Heart right ventricle (tissue), 16 donors: ENCODE measurements around the gene ZNF646. TPM values are rescaled to one million over a fixed set of nuclear protein-coding genes. Genes with fewer than 3 reads are reported as not detected.

Experiments used
- ATAC-seq, 8 donors: fragments of 200-7000 bp; cut with Tn5 transposase; one replicate each; pipeline ENCODE4 v1.9.1; 2020; ENCODE audit warnings: mild to moderate bottlenecking in 8 of 8, moderate library complexity in 8 of 8, moderate number of reproducible peaks in 1 of 8
- DNase-seq, 2 donors: peaks; one replicate each; pipeline ENCODE4 v3.0.0-alpha.2; 2020
- H3K27ac ChIP-seq, 10 donors: fragments of 200-600 bp; sonication (generic) in 2 of 10; one replicate each; pipeline versions ENCODE4 v1.5.0 to v1.8.0; 2020 to 2022; ENCODE audit warnings: mild to moderate bottlenecking in 3 of 10
- H3K27me3 ChIP-seq, 7 donors: fragments of 200-600 bp; one replicate each; pipeline ENCODE4 v1.8.0; 2021 to 2022; ENCODE audit warnings: mild to moderate bottlenecking in 2 of 7
- H3K36me3 ChIP-seq, 9 donors: fragments of 200-600 bp; sonication (generic) in 1 of 9; one replicate each; pipeline versions ENCODE4 v1.5.0 to v1.8.0; 2020 to 2022; ENCODE audit warnings: mild to moderate bottlenecking in 2 of 9
- H3K4me1 ChIP-seq, 9 donors: fragments of 200-600 bp; sonication (generic) in 1 of 9; one replicate each; pipeline versions ENCODE4 v1.5.0 to v1.8.0; 2020 to 2022; ENCODE audit warnings: mild to moderate bottlenecking in 4 of 9
- H3K4me3 ChIP-seq, 10 donors: fragments of 200-600 bp; sonication (generic) in 2 of 10; one replicate each; pipeline versions ENCODE4 v1.5.0 to v1.8.0; 2020 to 2022; ENCODE audit warnings: mild to moderate bottlenecking in 7 of 10, moderate library complexity in 2 of 10
- H3K9me3 ChIP-seq, 11 donors: fragments of 200-600 bp in 10 of 11; sonication (generic) in 2 of 11; one replicate each; pipeline versions ENCODE4 v1.5.0 to v1.8.0; 2013 to 2022; ENCODE audit warnings: mild to moderate bottlenecking in 2 of 11, control low read depth in 1 of 11, moderate library complexity in 1 of 11
- WGBS, 2 donors: extraction: QIAGEN DNeasy Blood & Tissue Kit; methylation state at CpG; one replicate each; pipeline ENCODE4 v1.1.7; 2013; ENCODE audit warnings: inconsistent platforms in 1 of 2; 5-methylcytosine and 5-hydroxymethylcytosine counted together
- intact Hi-C, 10 donors: fragments of 100-400 bp; cut with DNase I; formaldehyde crosslinking; loops; one replicate each; pipeline versions ENCODE4 v1.11.1 to v1.14.2; 2022
- long read RNA-seq, 3 donors: library from polyadenylated mRNA; unstranded; transcript quantifications; one replicate each; pipeline ENCODE4 v2.0.0, GENCODE V29; 2020 to 2021
- polyA plus RNA-seq, 2 donors: library from polyadenylated mRNA; stranded (reverse); fragments of 200-250 nt; gene quantifications; one replicate each; pipeline ENCODE4 v1.2.3, GENCODE V29; 2013
- total RNA-seq, 10 donors: library from RNA; stranded (reverse); fragmentation: NEBNext Ultra II Directional in 3 of 10; extraction: Animal tissue kit (Norgen Biotek cat#: 25700) in 3 of 10; gene quantifications; one replicate each; pipeline versions ENCODE4 v1.2.1 to v1.2.4, GENCODE V29; 2021 to 2023
- TF ChIP-seq, protein P1 (sequence below), 9 donors: fragments of 200-600 bp; sonication (generic) in 2 of 9; IDR thresholded peaks; one replicate each; pipeline versions ENCODE4 v1.5.0 to v1.8.0; 2021 to 2022; ENCODE audit warnings: antibody characterized with exemption in 9 of 9, mild to moderate bottlenecking in 5 of 9, moderate library complexity in 1 of 9
- donor health status: Arrhythmogenic right ventricular cardiomyopathy.
- donor health status: ischemic (EF 13 %, LVEDD 7.1; RV severe dilation, severe dysfunction).
- donor health status: healthy with polysubstance abuse.
- donor health status: DM: no; HTN: yes; CAD: no.
- donor health status: DM: no; HTN: no; CAD: no.
- donor health status: ischemic (EF 25% LVEDD 6.9; RV normal size, moderate dysfunction).
- donor health status: ischemic (EF 25% LVEDD 5.7; RV mildly dilated, moderate dysfunction).
- donor health status: healthy.
- donor health status: DM: yes; HTN: yes; CAD: no.
- donor health status: Ischemic cardiomyopathy.
- donor health status: ischemic (EF 35%, LVEDD 5.7; RV mildly dilated, moderate dysfunction).
- donor health status: nonischemic (EF 11% LVEDD 7.7; RV severe dilation, severe dysfunction).
- donor health status: DM: yes; HTN: yes; CAD: no.
- donor health status: PGD.
- donor health status: ischemic (EF 29% LVEDD 5.4; RV normal size, mild dysfunction).
- donor health status: nonischemic (EF 23%, LVEDD 6.1; RV moderate dilation, normal function).

Gene ZNF646, protein sequence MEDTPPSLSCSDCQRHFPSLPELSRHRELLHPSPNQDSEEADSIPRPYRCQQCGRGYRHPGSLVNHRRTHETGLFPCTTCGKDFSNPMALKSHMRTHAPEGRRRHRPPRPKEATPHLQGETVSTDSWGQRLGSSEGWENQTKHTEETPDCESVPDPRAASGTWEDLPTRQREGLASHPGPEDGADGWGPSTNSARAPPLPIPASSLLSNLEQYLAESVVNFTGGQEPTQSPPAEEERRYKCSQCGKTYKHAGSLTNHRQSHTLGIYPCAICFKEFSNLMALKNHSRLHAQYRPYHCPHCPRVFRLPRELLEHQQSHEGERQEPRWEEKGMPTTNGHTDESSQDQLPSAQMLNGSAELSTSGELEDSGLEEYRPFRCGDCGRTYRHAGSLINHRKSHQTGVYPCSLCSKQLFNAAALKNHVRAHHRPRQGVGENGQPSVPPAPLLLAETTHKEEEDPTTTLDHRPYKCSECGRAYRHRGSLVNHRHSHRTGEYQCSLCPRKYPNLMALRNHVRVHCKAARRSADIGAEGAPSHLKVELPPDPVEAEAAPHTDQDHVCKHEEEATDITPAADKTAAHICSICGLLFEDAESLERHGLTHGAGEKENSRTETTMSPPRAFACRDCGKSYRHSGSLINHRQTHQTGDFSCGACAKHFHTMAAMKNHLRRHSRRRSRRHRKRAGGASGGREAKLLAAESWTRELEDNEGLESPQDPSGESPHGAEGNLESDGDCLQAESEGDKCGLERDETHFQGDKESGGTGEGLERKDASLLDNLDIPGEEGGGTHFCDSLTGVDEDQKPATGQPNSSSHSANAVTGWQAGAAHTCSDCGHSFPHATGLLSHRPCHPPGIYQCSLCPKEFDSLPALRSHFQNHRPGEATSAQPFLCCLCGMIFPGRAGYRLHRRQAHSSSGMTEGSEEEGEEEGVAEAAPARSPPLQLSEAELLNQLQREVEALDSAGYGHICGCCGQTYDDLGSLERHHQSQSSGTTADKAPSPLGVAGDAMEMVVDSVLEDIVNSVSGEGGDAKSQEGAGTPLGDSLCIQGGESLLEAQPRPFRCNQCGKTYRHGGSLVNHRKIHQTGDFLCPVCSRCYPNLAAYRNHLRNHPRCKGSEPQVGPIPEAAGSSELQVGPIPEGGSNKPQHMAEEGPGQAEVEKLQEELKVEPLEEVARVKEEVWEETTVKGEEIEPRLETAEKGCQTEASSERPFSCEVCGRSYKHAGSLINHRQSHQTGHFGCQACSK (N-terminal part only)
- 10 to 100 TPM in 3 of 10 donors, 1 to 10 TPM in 7; 7.5 to 12.0 (median 8.7) TPM for total RNA-seq
- 1 to 10 TPM; 2.7 to 7.6 TPM for polyA plus RNA-seq
- long read RNA-seq, donor 1, full-length matches to known transcripts, result 3 of 4 reads
- long read RNA-seq, donor 1, partial matches to known transcripts, result 1 of 4 reads
- long read RNA-seq, donor 1, other reads (novel, unspliced or antisense), result 0 of 4 reads
- long read RNA-seq, donor 2, full-length matches to known transcripts, result 3 of 6 reads
- long read RNA-seq, donor 2, partial matches to known transcripts, result 2 of 6 reads
- long read RNA-seq, donor 2, other reads (novel, unspliced or antisense), result 1 of 6 reads
- long read RNA-seq, donor 3, full-length matches to known transcripts, result 1 of 5 reads
- long read RNA-seq, donor 3, partial matches to known transcripts, result 3 of 5 reads
- long read RNA-seq, donor 3, other reads (novel, unspliced or antisense), result 1 of 5 reads

DNA sequence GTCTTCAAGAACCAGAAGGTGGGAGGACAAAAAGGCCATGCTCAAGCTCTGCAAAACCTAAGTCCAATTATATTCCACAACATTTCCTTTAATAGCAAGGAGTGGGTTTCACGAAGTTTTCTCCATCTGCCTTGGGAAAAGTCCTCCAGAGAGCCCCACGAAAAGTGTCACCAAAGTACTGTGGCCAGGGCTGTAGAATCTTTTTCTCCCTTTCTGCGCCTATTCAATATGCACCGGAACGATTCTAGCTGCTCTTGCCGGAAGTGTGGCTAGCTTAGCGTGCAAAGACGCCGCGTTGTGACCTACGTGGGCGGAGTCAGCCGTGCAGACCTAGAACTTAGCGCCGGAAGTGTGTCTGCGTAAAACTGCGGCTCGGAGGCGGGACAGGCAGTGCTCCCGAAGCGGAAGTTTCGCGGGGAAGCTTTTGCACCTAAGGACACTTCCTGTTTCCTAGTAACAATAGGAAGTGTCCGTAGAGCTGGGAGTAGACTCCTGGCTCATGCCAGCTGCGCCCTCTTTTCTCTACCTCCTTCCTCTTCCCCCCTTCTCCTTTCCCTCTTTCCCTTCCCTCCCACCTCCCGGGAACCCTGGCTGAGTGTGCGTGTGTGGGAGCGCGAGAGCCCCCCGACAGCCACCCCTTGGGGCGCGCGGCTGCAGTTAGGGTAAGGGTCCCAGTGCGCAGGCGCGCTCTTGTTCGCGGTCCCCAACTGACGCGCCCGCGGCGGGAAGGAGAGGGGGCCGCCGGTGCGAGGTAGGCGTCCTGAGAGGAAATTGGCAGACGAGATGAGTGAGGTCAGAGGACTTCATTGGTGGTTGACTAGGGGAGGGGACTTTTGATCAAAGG, at the start of gene ZNF646, which contains the start of gene ZNF668:
Gene ZNF646, plus strand, starts transcription at position 453 of the 844 bp plus-strand sequence. CDS start 1,903 bp downstream, outside the sequence.
Gene ZNF668, minus strand, starts transcription at position 271 of the 844 bp plus-strand sequence. CDS start 9,781 bp downstream, outside the sequence.
- Histone ChIP-seq H3K4me1 (peaks cover 2 to 33% (median 27%) of the 10 kb centered on the region in 9 donors), H3K27ac (peak within 1 kb of the TSS; percentile 87 to 99 (median 96)), H3K4me3 (peak within 1 kb of the TSS; percentile 74 to 99 (median 84)), H3K9me3 (no peaks in the 10 kb centered on the region), H3K36me3 (peaks cover 0 to 35% (median 28%) of the 10 kb centered on the region in 9 donors), H3K27me3 (no peaks in the 10 kb centered on the region)
- TF ChIP-seq, protein P1, sequence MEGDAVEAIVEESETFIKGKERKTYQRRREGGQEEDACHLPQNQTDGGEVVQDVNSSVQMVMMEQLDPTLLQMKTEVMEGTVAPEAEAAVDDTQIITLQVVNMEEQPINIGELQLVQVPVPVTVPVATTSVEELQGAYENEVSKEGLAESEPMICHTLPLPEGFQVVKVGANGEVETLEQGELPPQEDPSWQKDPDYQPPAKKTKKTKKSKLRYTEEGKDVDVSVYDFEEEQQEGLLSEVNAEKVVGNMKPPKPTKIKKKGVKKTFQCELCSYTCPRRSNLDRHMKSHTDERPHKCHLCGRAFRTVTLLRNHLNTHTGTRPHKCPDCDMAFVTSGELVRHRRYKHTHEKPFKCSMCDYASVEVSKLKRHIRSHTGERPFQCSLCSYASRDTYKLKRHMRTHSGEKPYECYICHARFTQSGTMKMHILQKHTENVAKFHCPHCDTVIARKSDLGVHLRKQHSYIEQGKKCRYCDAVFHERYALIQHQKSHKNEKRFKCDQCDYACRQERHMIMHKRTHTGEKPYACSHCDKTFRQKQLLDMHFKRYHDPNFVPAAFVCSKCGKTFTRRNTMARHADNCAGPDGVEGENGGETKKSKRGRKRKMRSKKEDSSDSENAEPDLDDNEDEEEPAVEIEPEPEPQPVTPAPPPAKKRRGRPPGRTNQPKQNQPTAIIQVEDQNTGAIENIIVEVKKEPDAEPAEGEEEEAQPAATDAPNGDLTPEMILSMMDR (IDR thresholded peaks at IDR 0.05), result no peak
- 0% methylated on average over 48 of the region's 48 CpGs for WGBS, 2 donors
- DNase-seq, result peak; percentile 97 to 99
- intact Hi-C loops, result loop anchor here in 9 of 10 donors (1.0 to 10.0 kb wide), 12 partner anchors 21 to 111 kb away; partner anchors contain the start of genes STX4 (in 7 of the 9), HSD3B7 (in 3 of the 9), BCKDK (in 1 of the 9) and FUS (in 1 of the 9)
- ATAC-seq, result peak; percentile 93 to 99 (median 96)

DNA sequence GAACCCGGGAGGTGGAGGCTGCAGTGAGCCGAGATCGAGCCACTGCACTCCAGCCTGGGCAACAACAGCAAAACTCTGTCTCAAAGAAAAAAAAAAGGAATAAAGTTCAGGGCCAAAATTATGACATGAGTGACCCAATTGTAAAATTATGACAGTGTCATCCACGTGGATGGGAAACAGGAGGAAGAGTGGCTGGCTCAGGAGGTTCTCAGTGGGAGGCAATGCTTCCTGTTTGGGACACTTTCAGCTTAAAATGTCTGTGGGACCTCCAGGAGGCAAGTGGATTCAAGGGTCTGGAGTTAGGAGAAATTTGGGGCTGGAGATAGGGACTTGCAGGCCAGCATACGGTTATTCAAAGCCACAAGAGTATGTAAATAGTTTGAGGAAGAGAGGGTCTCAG, 48.9 kb upstream of the ZNF646 start:
- Histone ChIP-seq H3K9me3 (no peaks in the 10 kb centered on the region), H3K4me1 (peaks cover 0 to 12% (median 0%) of the 10 kb centered on the region in 9 donors), H3K4me3 (no peak overlapping the region), H3K27ac (peak overlapping the region in 1 of 10 donors; percentile 69), H3K36me3 (no peaks in the 10 kb centered on the region), H3K27me3 (no peaks in the 10 kb centered on the region)
- intact Hi-C loops, result loop anchor here in 1 of 10 donors (5.0 kb wide), 1 partner anchor 38 kb away; the partner anchor contains the start of gene HSD3B7
- TF ChIP-seq, protein P1 (IDR thresholded peaks at IDR 0.05), result no peak
- DNase-seq (no peak), ATAC-seq (no peak)
- 78 to 80% methylated on average over 5 of the region's 5 CpGs for WGBS, 2 donors

DNA sequence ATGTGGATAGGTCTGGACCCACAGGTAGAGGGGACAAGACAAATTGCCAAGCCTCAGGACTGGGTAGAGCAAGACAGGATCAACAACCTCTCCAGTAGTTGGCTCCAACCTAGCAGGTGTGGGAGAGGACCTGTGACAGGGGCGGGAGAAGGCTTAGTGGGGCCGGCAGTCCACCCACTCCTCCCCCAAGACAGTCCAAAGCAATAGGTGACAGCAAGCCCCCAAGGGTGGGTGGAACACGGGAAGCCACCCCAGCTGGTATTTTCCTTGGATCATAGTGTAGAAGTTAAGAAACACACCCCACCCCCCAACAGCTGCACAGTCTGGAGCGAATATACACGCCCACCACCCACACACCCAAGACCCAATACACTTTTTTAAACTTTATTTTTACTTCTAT, 45.0 kb upstream of the ZNF646 start:
- H3K4me3 ChIP-seq, result no peak overlapping the region
- no peaks in the 10 kb centered on the region for H3K9me3 ChIP-seq
- TF ChIP-seq, protein P1 (IDR thresholded peaks at IDR 0.05), result no peak
- 78 to 80% methylated on average over 5 of the region's 5 CpGs for WGBS, 2 donors
- DNase-seq, result no peak
- no peak for ATAC-seq
- intact Hi-C loops, result loop anchor here in 1 of 10 donors (5.0 kb wide), 1 partner anchor 42 kb away; the partner anchor contains the start of gene HSD3B7
- peaks cover 0 to under 1% (median 0%) of the 10 kb centered on the region in 9 donors for H3K36me3 ChIP-seq
- no peak overlapping the region for H3K27ac ChIP-seq
- H3K4me1 ChIP-seq, result peaks cover 0 to 24% (median 9%) of the 10 kb centered on the region in 9 donors
- H3K27me3 ChIP-seq, result no peaks in the 10 kb centered on the region
